Smooth muscle cell (in vitro differentiated cells): ENCODE results near the gene CDK5RAP2. TPM values are rescaled to one million over a fixed set of nuclear protein-coding genes. Genes with fewer than 3 reads are reported as not detected.

Source experiments
- DNase-seq: peaks from one replicate; lab custom pipeline; 2025; ENCODE audit not compliant: unreplicated experiment; lab: John Stamatoyannopoulos, UW
- H2AFZ ChIP-seq: fragments of 200-600 bp; sonication (generic); 2 replicates; pipeline ENCODE4 v1.6.0; 2016; ENCODE audit warnings: antibody characterized with exemption, low read depth, mild to moderate bottlenecking
- H3F3A ChIP-seq: fragments of 200-600 bp; sonication (generic); 2 replicates; pipeline ENCODE4 v1.6.0; 2017; ENCODE audit warnings: antibody characterized with exemption, low read depth
- H3K27ac ChIP-seq: fragments of 200-600 bp; sonication (generic); 2 replicates; pipeline ENCODE4 v1.5.1; 2016; ENCODE audit warnings: low read depth, mild to moderate bottlenecking
- H3K27me3 ChIP-seq: fragments of 200-600 bp; sonication (generic); 2 replicates; pipeline ENCODE4 v1.6.1; 2016; ENCODE audit warnings: low read depth, mild to moderate bottlenecking
- H3K36me3 ChIP-seq: fragments of 200-600 bp; sonication (generic); 2 replicates; pipeline ENCODE4 v1.5.1; 2016; ENCODE audit warnings: low read depth
- H3K4me1 ChIP-seq: fragments of 200-600 bp; sonication (generic); 2 replicates; pipeline ENCODE4 v1.5.1; 2016; ENCODE audit warnings: low read depth
- H3K4me2 ChIP-seq: fragments of 200-600 bp; sonication (generic); 2 replicates; pipeline ENCODE4 v1.6.0; 2016; ENCODE audit warnings: mild to moderate bottlenecking
- H3K4me3 ChIP-seq: fragments of 200-600 bp; sonication (generic); 2 replicates; pipeline ENCODE4 v1.5.1; 2016; ENCODE audit warnings: mild to moderate bottlenecking
- H3K79me2 ChIP-seq: fragments of 200-600 bp; sonication (generic); 2 replicates; pipeline ENCODE4 v1.6.0; 2016; ENCODE audit warnings: low read depth, mild to moderate bottlenecking
- H3K9ac ChIP-seq: fragments of 200-600 bp; sonication (generic); 2 replicates; pipeline ENCODE4 v1.6.0; 2016; ENCODE audit warnings: low read depth
- H3K9me3 ChIP-seq: fragments of 200-600 bp; sonication (generic); replicated peaks from 2 replicates; pipeline ENCODE4 v1.5.1; 2016; ENCODE audit warnings: low read depth
- H4K20me1 ChIP-seq: fragments of 200-600 bp; sonication (generic); 2 replicates; pipeline ENCODE4 v1.6.0; 2016; ENCODE audit warnings: low read depth
- CTCF ChIP-seq: fragments of 200-600 bp; sonication (generic); IDR thresholded peaks from 2 replicates; pipeline ENCODE4 v1.5.1; 2017; ENCODE audit warnings: borderline replicate concordance, mild to moderate bottlenecking, antibody characterized with exemption; ENCODE audit not compliant: insufficient read depth, poor library complexity, severe bottlenecking
- WGBS: methylation state at CpG from one replicate; pipeline ENCODE4 v1.1.7; 2016; ENCODE audit warnings: low lambda C conversion rate; 5-methylcytosine and 5-hydroxymethylcytosine counted together
- polyA plus RNA-seq: library from polyadenylated mRNA; unstranded; fragments of >200 nt; fragmentation: Nextera tagmentation; extraction: Ambion mirVana; gene quantifications from 2 replicates; pipeline ENCODE4 v1.2.1, GENCODE V29; 2016
- total RNA-seq: library from RNA; depleted of rRNA; stranded (reverse); fragments of >200 nt; gene quantifications from 2 replicates; pipeline ENCODE4 v1.2.3, GENCODE V29; 2014

Gene CDK5RAP2
- total and polyA plus RNA-seq, 2 experiments from 2014 or later: 33.7 to 38.3 TPM

DNA sequence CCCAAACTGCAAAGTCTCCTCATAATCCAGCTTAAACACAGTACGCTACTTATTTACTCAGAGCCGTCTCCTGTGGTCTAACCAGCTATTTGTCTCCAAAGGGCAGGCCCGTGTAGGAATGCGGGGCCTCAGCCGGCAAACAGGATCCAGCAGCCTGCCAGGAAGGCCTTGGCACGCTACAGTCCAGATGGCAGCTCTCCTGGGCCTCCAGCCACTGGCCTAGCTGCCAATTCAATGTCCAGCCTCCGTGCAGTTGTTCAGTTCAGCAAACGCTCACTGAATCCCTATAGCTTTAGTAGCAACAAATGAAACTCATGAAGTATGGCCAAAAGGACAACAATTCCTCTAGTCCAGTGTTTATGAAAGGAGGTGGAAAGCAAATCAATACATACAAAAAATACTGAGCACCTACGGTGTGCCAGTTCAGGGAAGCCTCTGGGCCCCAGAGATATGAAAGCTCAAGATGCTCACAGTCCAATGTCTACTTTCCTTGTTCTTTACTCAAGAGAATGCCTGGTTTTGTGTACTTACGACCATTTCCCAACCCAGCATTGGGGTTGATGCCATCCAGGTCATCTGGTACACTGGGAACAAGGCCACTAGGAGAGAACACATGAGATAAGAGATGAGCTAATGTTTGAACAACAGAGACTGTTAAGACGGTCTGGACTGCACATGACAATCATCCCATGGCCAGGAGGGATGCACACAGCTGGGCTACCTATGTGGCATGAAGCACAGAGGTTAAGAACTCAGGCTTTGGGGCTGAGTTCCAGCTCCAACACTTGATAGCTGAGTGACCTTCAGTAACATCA is 8.3 kb downstream of the CDK5RAP2 start:
- H3K9ac ChIP-seq: no peak overlapping the region
- H3K27ac ChIP-seq: no peak overlapping the region
- H3K79me2 ChIP-seq: peaks cover 20% of the 10 kb centered on the region
- no peak for DNase-seq
- no peaks in the 10 kb centered on the region for H3K9me3 ChIP-seq
- 87% methylated on average over 11 of the region's 11 CpGs for WGBS
- H3K4me1 ChIP-seq: no peaks in the 10 kb centered on the region
- H2AFZ ChIP-seq: no peak overlapping the region
- no peak for TF ChIP-seq CTCF
- H3F3A ChIP-seq: no peaks in the 10 kb centered on the region
- no peak overlapping the region for H3K4me2 ChIP-seq
- peaks cover 4% of the 10 kb centered on the region for H3K36me3 ChIP-seq
- peaks cover 18% of the 10 kb centered on the region for H4K20me1 ChIP-seq
- H3K27me3 ChIP-seq: no peaks in the 10 kb centered on the region
- H3K4me3 ChIP-seq: no peak overlapping the region

- 98% methylated on average over 5 of the region's 5 CpGs for WGBS
- H3K4me2 ChIP-seq: no peak overlapping the region
- no peak for DNase-seq
- H2AFZ ChIP-seq: no peak overlapping the region
- H3K9ac ChIP-seq: no peak overlapping the region
- H3K36me3 ChIP-seq: peaks cover 4% of the 10 kb centered on the region
- no peaks in the 10 kb centered on the region for H3K4me1 ChIP-seq
- H3K27ac ChIP-seq: no peak overlapping the region
- H3K9me3 ChIP-seq: no peaks in the 10 kb centered on the region
- peaks cover 18% of the 10 kb centered on the region for H4K20me1 ChIP-seq
- H3K27me3 ChIP-seq: no peaks in the 10 kb centered on the region
- TF ChIP-seq CTCF: no peak
- H3K4me3 ChIP-seq: no peak overlapping the region
- no peaks in the 10 kb centered on the region for H3F3A ChIP-seq
- H3K79me2 ChIP-seq: peaks cover 13% of the 10 kb centered on the region
Observed at GRCh38 chr9:120570296-120570695, 9.7 kb downstream of the CDK5RAP2 start.

GRCh38 chr9:120569556-120569955 is 10.4 kb downstream of the CDK5RAP2 start:
- H4K20me1 ChIP-seq: peaks cover 22% of the 10 kb centered on the region
- H2AFZ ChIP-seq: no peak overlapping the region
- no peak overlapping the region for H3K27ac ChIP-seq
- no peak overlapping the region for H3K9ac ChIP-seq
- no peaks in the 10 kb centered on the region for H3F3A ChIP-seq
- 95% methylated on average over 5 of the region's 5 CpGs for WGBS
- peaks cover 13% of the 10 kb centered on the region for H3K79me2 ChIP-seq
- no peaks in the 10 kb centered on the region for H3K27me3 ChIP-seq
- DNase-seq: no peak
- H3K9me3 ChIP-seq: no peaks in the 10 kb centered on the region
- H3K4me3 ChIP-seq: no peak overlapping the region
- no peak overlapping the region for H3K4me2 ChIP-seq
- TF ChIP-seq CTCF: no peak
- H3K36me3 ChIP-seq: peaks cover 4% of the 10 kb centered on the region
- no peaks in the 10 kb centered on the region for H3K4me1 ChIP-seq

DNA sequence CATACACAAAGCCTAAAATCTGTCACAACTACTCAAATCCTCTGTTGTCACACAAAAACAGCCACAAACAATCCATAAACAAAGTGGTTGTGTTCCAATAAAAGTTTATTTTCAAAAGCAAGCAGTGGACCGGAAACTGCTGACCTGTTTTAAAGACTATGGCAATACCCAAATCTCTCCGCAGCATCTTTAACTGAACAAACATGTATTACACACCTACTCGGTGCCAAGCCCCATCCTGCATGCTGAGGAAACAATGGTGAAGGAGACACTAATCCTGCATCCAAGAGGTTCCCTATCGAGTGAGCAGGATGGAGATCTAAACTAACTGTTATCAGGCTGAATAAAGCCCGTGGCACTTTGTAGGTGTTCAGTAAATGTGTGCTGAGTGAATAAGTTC is 11.2 kb downstream of the CDK5RAP2 start:
- TF ChIP-seq CTCF: no peak
- no peaks in the 10 kb centered on the region for H3K9me3 ChIP-seq
- no peak overlapping the region for H3K4me3 ChIP-seq
- no peaks in the 10 kb centered on the region for H3K4me1 ChIP-seq
- H3K4me2 ChIP-seq: no peak overlapping the region
- H3K27ac ChIP-seq: no peak overlapping the region
- H3K36me3 ChIP-seq: peaks cover 4% of the 10 kb centered on the region
- 97% methylated on average over 5 of the region's 5 CpGs for WGBS
- no peaks in the 10 kb centered on the region for H3K27me3 ChIP-seq
- H2AFZ ChIP-seq: no peak overlapping the region
- no peak for DNase-seq
- no peak overlapping the region for H3K9ac ChIP-seq
- H3K79me2 ChIP-seq: peaks cover 9% of the 10 kb centered on the region
- H4K20me1 ChIP-seq: peaks cover 16% of the 10 kb centered on the region
- no peaks in the 10 kb centered on the region for H3F3A ChIP-seq
